NK-92 treated with Interleukin-12 subunit alpha and Interleukin-12 subunit beta, amount 100 ng/mL, for 24 hours (cell line): ENCODE measurements around the gene RASL12.
"Not testable (repeated sequence)": the region's sequence is repeated elsewhere in the genome, so short reads cannot be mapped to it uniquely, and the experiment has no call there.

Experiments used
- DNase-seq: peaks from one replicate; lab custom pipeline; 2025; lab: John Stamatoyannopoulos, UW

Gene RASL12

GRCh38 chr15:65067645-65068402 is at the start of gene RASL12:
TSS of gene RASL12 (minus strand) at chr15:65067991. CDS start at chr15:65067835, 156 bp downstream.
- no peak for DNase-seq

- DNase-seq, result no peak
These were observed 47.8 kb upstream of the RASL12 start for GRCh38 chr15:65115542-65115941.

- no peak for DNase-seq
These were observed 47.3 kb upstream of the RASL12 start, which contains the start of gene UBAP1L for GRCh38 chr15:65115086-65115485. TSS of gene UBAP1L (minus strand) at chr15:65115200. CDS start at chr15:65106215, 8,985 bp downstream.

- DNase-seq, result no peak
These were observed 43.0 kb upstream of the RASL12 start for GRCh38 chr15:65110676-65111292.

GRCh38 chr15:65106011-65106590 is 38.3 kb upstream of the RASL12 start:
- DNase-seq, result no peak

- no peak for DNase-seq
These were observed 37.2 kb upstream of the RASL12 start for GRCh38 chr15:65105038-65105437.

GRCh38 chr15:65102912-65103311 is 35.1 kb upstream of the RASL12 start:
- DNase-seq, result no peak

- no peak for DNase-seq
These were observed 34.3 kb upstream of the RASL12 start for GRCh38 chr15:65101891-65102708.

GRCh38 chr15:65101411-65101890 is 33.7 kb upstream of the RASL12 start:
- peak; percentile 5 for DNase-seq

- no peak for DNase-seq
These were observed 32.7 kb upstream of the RASL12 start for GRCh38 chr15:65100442-65100841.

- DNase-seq, result not testable (repeated sequence)
These were observed 32.0 kb upstream of the RASL12 start for GRCh38 chr15:65099801-65100200.

GRCh38 chr15:65099336-65099735 is 31.5 kb upstream of the RASL12 start:
- no peak for DNase-seq

GRCh38 chr15:65097651-65098263 is 30.0 kb upstream of the RASL12 start:
- DNase-seq, result no peak

- no peak for DNase-seq
These were observed 28.9 kb upstream of the RASL12 start for GRCh38 chr15:65096481-65097385.

GRCh38 chr15:65095747-65096104 is 27.9 kb upstream of the RASL12 start:
- no peak for DNase-seq

- DNase-seq, result no peak
These were observed 27.4 kb upstream of the RASL12 start for GRCh38 chr15:65095011-65095746.

- no peak for DNase-seq
These were observed 26.7 kb upstream of the RASL12 start for GRCh38 chr15:65094294-65094995.

GRCh38 chr15:65093793-65094170 is 26.0 kb upstream of the RASL12 start:
- DNase-seq, result not testable (repeated sequence)
